H1 (cell line): ENCODE measurements around the gene ENOPH1. TPM values are rescaled to one million over a fixed set of nuclear protein-coding genes. Genes with fewer than 3 reads are reported as not detected.

Experiments
- CTCF ChIA-PET: fragments of 300-600 bp; sonication (Branson Sonifier 250); formaldehyde crosslinking; loops from one replicate; lab custom pipeline; 2021; ENCODE audit not compliant: partially characterized antibody; lab: Charles Lee
- POLR2A ChIA-PET: fragments of 300-600 bp; sonication (Branson Sonifier 250); formaldehyde crosslinking; loops from one replicate; lab custom pipeline; 2021; ENCODE audit warnings: inconsistent platforms; ENCODE audit not compliant: partially characterized antibody; lab: Charles Lee
- DNase-seq, 2 experiments: peaks; one replicate each; pipeline versions ENCODE4 v3.0.0 to v3.0.0-alpha.2; 2010 to 2022; ENCODE audit warnings: low spot score in 2 of 2, low read depth in 1 of 2, mixed read lengths in 1 of 2
- FAIRE-seq: peaks from 2 replicates; lab custom pipeline; 2011; peaks lifted over from hg19 to GRCh38; lab: Jason Lieb, UNC
- H2AFZ ChIP-seq: 2 replicates; pipeline ENCODE4 v1.8.1; 2012; ENCODE audit warnings: low read length, inconsistent platforms
- H2AK5ac ChIP-seq: 2 replicates; pipeline ENCODE4 v1.6.1; 2013; ENCODE audit warnings: low read depth, low read length
- H2BK120ac ChIP-seq: replicated peaks from 2 replicates; pipeline ENCODE3; 2013; ENCODE audit warnings: low read depth, low read length, inconsistent platforms
- H2BK12ac ChIP-seq: 2 replicates; pipeline ENCODE4 v1.6.1; 2013; ENCODE audit warnings: low read depth, low read length
- H2BK15ac ChIP-seq: 2 replicates; pipeline ENCODE4 v1.6.1; 2013; ENCODE audit warnings: low read length
- H2BK20ac ChIP-seq: 2 replicates; pipeline ENCODE4 v1.6.1; 2013; ENCODE audit warnings: low read length
- H2BK5ac ChIP-seq: 2 replicates; pipeline ENCODE4 v1.6.1; 2013; ENCODE audit warnings: low read depth, low read length
- H3K14ac ChIP-seq: 2 replicates; pipeline ENCODE4 v1.6.1; 2013; ENCODE audit warnings: inconsistent platforms; ENCODE audit not compliant: insufficient read length
- H3K18ac ChIP-seq: 2 replicates; pipeline ENCODE4 v1.6.1; 2013; ENCODE audit warnings: low read length; ENCODE audit errors: extremely low read depth
- H3K23ac ChIP-seq: 2 replicates; pipeline ENCODE4 v1.6.1; 2013; ENCODE audit warnings: inconsistent platforms; ENCODE audit not compliant: insufficient read length
- H3K23me2 ChIP-seq: 2 replicates; pipeline ENCODE4 v1.6.1; 2013; ENCODE audit warnings: low read depth, low read length
- H3K27ac ChIP-seq: 2 replicates; pipeline ENCODE4 v1.6.1; 2011; ENCODE audit warnings: low read depth, low read length, inconsistent platforms
- H3K27me3 ChIP-seq, 4 experiments: replicated peaks in 1 of 4; 1 replicate in 1 of 4; 2 replicates in 3 of 4; pipeline versions ENCODE4 v1.6.1 to v1.8.1; 2011 to 2013; ENCODE audit warnings: low read length in 3 of 4, mild to moderate bottlenecking in 3 of 4, inconsistent platforms in 2 of 4, mixed read lengths in 2 of 4, moderate library complexity in 1 of 4; ENCODE audit not compliant: control insufficient read depth in 3 of 4, insufficient read depth in 3 of 4; ENCODE audit errors: extremely low read depth in 1 of 4
- H3K36me3 ChIP-seq, 4 experiments: 2 replicates each; pipeline versions ENCODE4 v1.6.1 to v1.8.1; 2011 to 2013; ENCODE audit warnings: mild to moderate bottlenecking in 4 of 4, low read length in 3 of 4, moderate library complexity in 2 of 4, control low read depth in 1 of 4, inconsistent platforms in 1 of 4; ENCODE audit not compliant: insufficient read depth in 4 of 4, control insufficient read depth in 2 of 4
- H3K4ac ChIP-seq: replicated peaks from 2 replicates; pipeline ENCODE3; 2013; ENCODE audit warnings: low read length, low read depth, mixed read lengths, inconsistent platforms; ENCODE audit not compliant: insufficient read length
- H3K4me1 ChIP-seq, 4 experiments: replicated peaks in 1 of 4; 1 replicate in 1 of 4; 2 replicates in 3 of 4; pipeline versions ENCODE4 v1.6.1 to v1.8.1; 2011 to 2013; ENCODE audit warnings: low read length in 3 of 4, inconsistent platforms in 2 of 4, mixed read lengths in 1 of 4; ENCODE audit not compliant: insufficient read depth in 4 of 4, control insufficient read depth in 3 of 4
- H3K4me2 ChIP-seq, 2 experiments: 2 replicates each; pipeline versions ENCODE4 v1.6.1 to v1.8.1; 2011 to 2013; ENCODE audit warnings: low read depth in 2 of 2, low read length in 2 of 2, control low read depth in 1 of 2, inconsistent platforms in 1 of 2, mild to moderate bottlenecking in 1 of 2; ENCODE audit not compliant: insufficient read depth in 1 of 2
- H3K4me3 ChIP-seq, 4 experiments: fragments of 200-600, 300-600 bp in 1 of 4; sonication (generic), shearing (Covaris generic), sonication (Bioruptor Twin) in 1 of 4; 2 replicates each; pipeline versions ENCODE4 v1.5.1 to v1.8.1; 2011 to 2016; ENCODE audit warnings: low read length in 4 of 4, low read depth in 3 of 4, control low read depth in 2 of 4, inconsistent platforms in 2 of 4, mild to moderate bottlenecking in 2 of 4, mixed read lengths in 1 of 4, moderate library complexity in 1 of 4; ENCODE audit not compliant: insufficient read depth in 2 of 4; ENCODE audit errors: extremely low read depth in 1 of 4
- H3K56ac ChIP-seq: replicated peaks from 2 replicates; pipeline ENCODE3; 2013; ENCODE audit warnings: low read depth, mild to moderate bottlenecking, mixed read lengths, low read length, inconsistent platforms; ENCODE audit not compliant: insufficient read length
- H3K79me1 ChIP-seq: 2 replicates; pipeline ENCODE4 v1.6.1; 2013; ENCODE audit warnings: low read depth, low read length, control low read depth
- H3K79me2 ChIP-seq, 2 experiments: 2 replicates each; pipeline versions ENCODE4 v1.6.1 to v1.8.1; 2012 to 2013; ENCODE audit warnings: low read length in 2 of 2, mild to moderate bottlenecking in 2 of 2, inconsistent platforms in 1 of 2; ENCODE audit not compliant: insufficient read depth in 2 of 2, control insufficient read depth in 1 of 2
- H3K9ac ChIP-seq, 4 experiments: replicated peaks in 1 of 4; 1 replicate in 1 of 4; 2 replicates in 3 of 4; pipeline versions ENCODE4 v1.6.1 to v1.8.1; 2011 to 2013; ENCODE audit warnings: low read depth in 3 of 4, low read length in 3 of 4, control low read depth in 2 of 4, mild to moderate bottlenecking in 2 of 4, moderate library complexity in 2 of 4, inconsistent platforms in 1 of 4; ENCODE audit errors: extremely low read depth in 1 of 4
- H3K9me3 ChIP-seq, 2 experiments: 2 replicates each; pipeline versions ENCODE4 v1.6.1 to v1.8.1; 2012 to 2013; ENCODE audit warnings: mild to moderate bottlenecking in 2 of 2, moderate library complexity in 2 of 2, control low read depth in 1 of 2, inconsistent platforms in 1 of 2, low read depth in 1 of 2, low read length in 1 of 2, mixed read lengths in 1 of 2; ENCODE audit not compliant: insufficient read depth in 2 of 2
- H4K20me1 ChIP-seq, 2 experiments: replicated peaks in 1 of 2; 2 replicates each; pipeline versions ENCODE3 to v1.8.1; 2011 to 2013; ENCODE audit warnings: inconsistent platforms in 2 of 2, low read length in 2 of 2, mild to moderate bottlenecking in 1 of 2; ENCODE audit not compliant: insufficient read depth in 2 of 2, control insufficient read depth in 1 of 2
- H4K5ac ChIP-seq: 2 replicates; pipeline ENCODE4 v1.6.1; 2013; ENCODE audit warnings: low read length, low read depth, mixed read lengths, inconsistent platforms; ENCODE audit not compliant: insufficient read length
- H4K8ac ChIP-seq: 2 replicates; pipeline ENCODE4 v1.8.0; 2013; ENCODE audit warnings: mild to moderate bottlenecking, moderate library complexity, low read length, inconsistent platforms; ENCODE audit not compliant: insufficient read depth; ENCODE audit errors: extremely low read depth
- H4K91ac ChIP-seq: replicated peaks from 2 replicates; pipeline ENCODE3; 2013; ENCODE audit warnings: low read length, mixed read lengths, inconsistent platforms; ENCODE audit not compliant: insufficient read length
- BACH1 ChIP-seq: IDR thresholded peaks from 2 replicates; pipeline ENCODE4 v1.6.1; 2012; ENCODE audit warnings: low read length, improper control_type of control experiment
- CTBP2 ChIP-seq: IDR thresholded peaks from 2 replicates; pipeline ENCODE4 v1.7.0; 2011; ENCODE audit warnings: borderline replicate concordance, mild to moderate bottlenecking, moderate library complexity, mixed read lengths, low read length; ENCODE audit not compliant: insufficient read depth, insufficient read length
- CTCF ChIP-seq, 3 experiments: IDR thresholded peaks; 1 replicate in 2 of 3; 2 replicates in 1 of 3; pipeline versions ENCODE4 v1.5.1 to v1.6.1; 2011; ENCODE audit warnings: low read length in 3 of 3, mild to moderate bottlenecking in 3 of 3, inconsistent platforms in 2 of 3, low read depth in 1 of 3, moderate library complexity in 1 of 3; ENCODE audit not compliant: insufficient read depth in 1 of 3; ENCODE audit errors: control extremely low read depth in 1 of 3
- MAX ChIP-seq: IDR thresholded peaks from 2 replicates; pipeline ENCODE4 v1.6.1; 2012; ENCODE audit warnings: inconsistent platforms
- SP4 ChIP-seq: IDR thresholded peaks from 2 replicates; pipeline ENCODE4 v1.6.1; 2012; ENCODE audit warnings: low read length, inconsistent platforms
- TEAD4 ChIP-seq: IDR thresholded peaks from 2 replicates; pipeline ENCODE4 v1.6.1; 2012; ENCODE audit warnings: low read depth, low read length, inconsistent platforms, mixed read lengths
- YY1 ChIP-seq: IDR thresholded peaks from 2 replicates; pipeline ENCODE4 v1.6.1; 2011; ENCODE audit warnings: low read depth, mild to moderate bottlenecking, low read length
- WGBS, 2 experiments: shearing (Covaris generic) in 1 of 2; methylation state at CpG; one replicate each; pipeline versions ENCODE4 v1.1.6 to v1.1.7; 2013 to 2015; ENCODE audit warnings: low lambda C conversion rate in 2 of 2, mixed read lengths in 2 of 2, inconsistent platforms in 1 of 2, low coverage in 1 of 2, missing lambda C conversion rate in 1 of 2; ENCODE audit not compliant: insufficient replicate concordance in 2 of 2, insufficient coverage in 1 of 2, insufficient read length in 1 of 2; ENCODE audit errors: extremely low coverage in 1 of 2, missing lambda C conversion rate in 1 of 2; 5-methylcytosine and 5-hydroxymethylcytosine counted together
- polyA plus RNA-seq, 7 experiments: library from polyadenylated mRNA; depleted of rRNA in 3 of 7; stranded (reverse) in 5 of 7; unstranded in 2 of 7; fragments of >200 nt in 5 of 7; fragments of 200-250 nt in 2 of 7; gene quantifications; 1 replicate in 5 of 7; 2 replicates in 1 of 7; 4 replicates in 1 of 7; pipeline versions ENCODE4 v1.2.1 to v1.2.3, GENCODE V29; 2011 to 2013; ENCODE audit warnings: missing spikeins in 2 of 7, mixed read lengths in 2 of 7
- total RNA-seq: library from RNA; stranded (reverse); fragmentation: NEBNext Ultra II Directional; extraction: Animal tissue kit (Norgen Biotek cat#: 25700); gene quantifications from 2 replicates; pipeline ENCODE4 v1.2.1, GENCODE V29; 2021

ENOPH1 gene
- total and polyA plus RNA-seq, 2 of the 8 experiments (the other 6 are each of a cell fraction or from before 2014, with no cell fraction given) = 25.1 to 89.3 TPM

GRCh38 chr4:82452026-82452425 is 21.6 kb downstream of the ENOPH1 start:
- no peak overlapping the region for H4K91ac ChIP-seq
- H2BK12ac ChIP-seq = no peak overlapping the region
- H3K9me3 ChIP-seq = no peaks in the 10 kb centered on the region
- POLR2A ChIA-PET = interaction anchor here (1.2 to 4.2 kb wide), 3 partner anchors 16 to 78 kb away, joined by 3 to 21 read pairs (median 5); partner anchors contain the start of genes HNRNPD and HNRNPDL
- no peak overlapping the region for H3K9ac ChIP-seq
- FAIRE-seq = no peak
- H2AFZ ChIP-seq = no peak overlapping the region
- H4K20me1 ChIP-seq = peaks cover 3 to 7% of the 10 kb centered on the region in 2 experiments
- no peak overlapping the region for H3K14ac ChIP-seq
- H3K23me2 ChIP-seq = no peaks in the 10 kb centered on the region
- no peak overlapping the region for H3K23ac ChIP-seq
- no peak overlapping the region for H3K4ac ChIP-seq
- H3K4me2 ChIP-seq = no peak overlapping the region
- no peak overlapping the region for H3K56ac ChIP-seq
- peaks cover 20 to 81% (median 56%) of the 10 kb centered on the region in 4 experiments for H3K36me3 ChIP-seq
- H4K8ac ChIP-seq = no peak overlapping the region
- H3K27me3 ChIP-seq = no peaks in the 10 kb centered on the region
- H3K4me3 ChIP-seq = no peak overlapping the region
- no peak overlapping the region for H3K18ac ChIP-seq
- peaks cover 9% of the 10 kb centered on the region for H3K79me1 ChIP-seq
- H2BK15ac ChIP-seq = no peak overlapping the region
- no peak for DNase-seq
- CTCF ChIA-PET = interaction anchor here (0.8 to 2.1 kb wide), 6 partner anchors 12 to 287 kb away, joined by 3 to 10 read pairs (median 4); no protein-coding TSS in a partner anchor
- H2AK5ac ChIP-seq = no peak overlapping the region
- WGBS, 2 experiments = 97% methylated on average over 7 of the region's 7 CpGs; no CpG with 5 or more reads in 1 of the 2 experiments
- H3K4me1 ChIP-seq = peaks cover 0 to 2% (median 0%) of the 10 kb centered on the region in 4 experiments; a peak in 1 of 7 replicates
- no peak overlapping the region for H4K5ac ChIP-seq
- H2BK20ac ChIP-seq = no peak overlapping the region
- no peak overlapping the region for H2BK5ac ChIP-seq
- H3K79me2 ChIP-seq = peaks cover 0 to 56% of the 10 kb centered on the region in 2 experiments; a peak in 2 of 4 replicates
- H3K27ac ChIP-seq = no peak overlapping the region
- TF ChIP-seq YY1 = no peak
- TF ChIP-seq CTCF (IDR thresholded peaks at IDR 0.05; ENCODE audit: control extremely low read depth in 1 of 3, insufficient read depth in 1 of 3, low read depth in 1 of 3, low read length in 3 of 3) = no peak
- TF ChIP-seq BACH1 = no peak
- TF ChIP-seq MAX = no peak
- TF ChIP-seq TEAD4 = no peak
- TF ChIP-seq SP4 = no peak
- no peak for TF ChIP-seq CTBP2
- TF ChIP-seq, all 59 proteins: peak for 0
- no peak overlapping the region for H2BK120ac ChIP-seq
